Measurements from ENCODE around the gene DHRS4.

The DHRS4 gene

GRCh38 chr14:23953464-23954278, at the start of gene DHRS4:
Gene DHRS4 (plus strand): TSS chr14:23953770. CDS start chr14:23953789, 19 bp downstream.
- FAIRE-seq (no peak), DNase-seq (ENCODE audit: extremely low spot score, insufficient read length, low read depth) (no peak)

DNA sequence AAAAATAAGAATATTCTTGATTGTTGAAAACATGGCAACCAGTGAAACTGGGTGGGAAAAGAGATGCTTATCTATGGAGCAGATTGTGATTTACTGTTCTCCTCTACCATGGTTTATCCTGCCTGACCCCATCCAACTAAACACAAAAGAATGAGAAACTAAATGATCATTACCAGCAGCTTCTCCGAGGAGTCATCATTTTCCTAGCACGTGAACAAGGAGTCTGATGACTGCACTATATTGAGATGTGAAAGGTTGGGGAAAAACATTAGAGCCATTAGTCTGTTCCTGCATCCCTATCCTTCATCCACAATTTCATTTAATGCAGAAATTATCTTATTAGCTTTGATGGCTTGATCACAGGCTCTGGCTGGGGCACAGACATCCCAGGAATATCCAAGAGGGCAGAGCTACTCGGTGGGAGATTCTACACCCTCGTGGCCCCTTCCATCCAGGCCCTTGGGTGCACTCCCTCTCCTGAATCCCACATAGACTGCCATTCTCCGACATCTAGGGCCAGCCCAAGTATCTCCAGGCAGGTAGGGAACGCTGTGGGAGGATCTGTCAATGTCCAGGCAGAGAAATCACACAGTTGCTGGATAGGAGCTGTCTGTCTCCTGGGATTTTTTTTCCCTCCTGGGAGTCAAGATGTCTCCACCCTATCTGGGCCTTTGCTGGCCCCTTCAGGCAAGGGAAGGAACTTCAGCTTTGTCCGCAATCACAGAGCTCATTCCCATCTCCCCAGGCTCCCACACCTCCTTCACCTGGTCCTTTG, 43.3 kb upstream of the DHRS4 start:
- DNase-seq (ENCODE audit: extremely low spot score, insufficient read length, low read depth) (no peak), FAIRE-seq (peak; percentile 39)

GRCh38 chr14:23910876-23911210, 42.7 kb upstream of the DHRS4 start:
- DNase-seq (ENCODE audit: extremely low spot score, insufficient read length, low read depth) (no peak), FAIRE-seq (no peak)

DNA sequence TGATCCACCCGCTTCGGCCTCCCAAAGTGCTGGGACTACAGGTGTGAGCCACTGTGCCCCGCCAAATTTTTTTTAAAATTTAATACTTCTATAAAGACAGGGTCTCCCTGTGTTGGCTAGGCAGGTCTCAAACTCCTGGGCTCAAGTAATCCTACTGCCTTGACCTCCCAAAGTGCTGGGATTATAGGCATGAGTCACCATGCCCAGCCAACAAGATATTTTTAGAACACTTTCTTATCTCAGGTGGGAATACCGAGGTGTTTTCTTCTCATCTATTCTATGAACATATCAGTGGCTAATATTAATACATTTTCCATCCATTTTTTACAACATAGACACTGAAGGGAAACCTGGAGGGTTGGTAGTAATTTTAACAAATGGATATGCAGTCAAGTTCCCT, 38.0 kb upstream of the DHRS4 start:
- no peak for DNase-seq (ENCODE audit: extremely low spot score, insufficient read length, low read depth)
- no peak for FAIRE-seq

DNA sequence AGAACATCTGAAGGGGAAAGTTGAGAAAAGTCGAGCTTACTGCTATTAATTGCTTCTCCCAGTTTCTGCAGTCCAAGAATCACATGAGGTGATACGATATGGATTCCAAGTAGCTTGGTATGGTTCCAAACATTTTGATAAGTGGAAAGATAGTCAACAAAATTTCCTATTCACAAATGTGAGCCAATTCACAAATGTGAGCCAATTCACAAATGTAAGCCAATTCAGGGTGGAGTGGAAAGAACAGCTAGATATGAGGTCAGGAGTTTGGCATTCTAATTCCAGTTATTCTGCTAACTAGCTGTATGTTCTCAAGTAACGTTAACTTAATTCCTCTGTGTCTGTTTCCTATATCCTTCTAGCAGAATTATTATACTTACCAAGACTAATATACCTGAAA, 37.6 kb upstream of the DHRS4 start:
- no peak for FAIRE-seq

DNA sequence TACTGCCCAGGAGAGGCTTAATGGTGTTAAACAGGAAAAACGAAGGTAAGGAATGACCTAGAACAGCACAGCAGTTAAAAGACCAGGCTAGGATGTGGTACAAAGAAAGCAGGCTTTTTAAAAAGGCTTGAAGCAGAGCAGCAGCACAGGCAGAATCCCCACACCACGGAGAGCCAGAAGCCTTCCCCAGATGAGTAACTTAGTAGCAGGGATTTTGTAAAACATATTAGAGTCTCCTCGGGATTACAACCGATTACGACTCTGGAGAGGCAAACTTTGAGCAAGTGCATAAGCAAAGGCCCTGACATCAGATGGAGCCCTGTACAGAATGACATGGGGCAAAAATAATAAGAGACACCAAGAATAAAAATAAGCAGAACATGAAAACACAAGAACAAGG, 37.1 kb upstream of the DHRS4 start:
- DNase-seq (ENCODE audit: extremely low spot score, insufficient read length, low read depth) (no peak), FAIRE-seq (no peak)

More for the DNA sequence above, 37.6 kb upstream of the DHRS4 start:
- DNase-seq (ENCODE audit: extremely low spot score, insufficient read length, low read depth) = no peak

- DNase-seq (ENCODE audit: extremely low spot score, insufficient read length, low read depth) (no peak), FAIRE-seq (no peak)
These were observed 31.0 kb upstream of the DHRS4 start for GRCh38 chr14:23922545-23922944.

DNA sequence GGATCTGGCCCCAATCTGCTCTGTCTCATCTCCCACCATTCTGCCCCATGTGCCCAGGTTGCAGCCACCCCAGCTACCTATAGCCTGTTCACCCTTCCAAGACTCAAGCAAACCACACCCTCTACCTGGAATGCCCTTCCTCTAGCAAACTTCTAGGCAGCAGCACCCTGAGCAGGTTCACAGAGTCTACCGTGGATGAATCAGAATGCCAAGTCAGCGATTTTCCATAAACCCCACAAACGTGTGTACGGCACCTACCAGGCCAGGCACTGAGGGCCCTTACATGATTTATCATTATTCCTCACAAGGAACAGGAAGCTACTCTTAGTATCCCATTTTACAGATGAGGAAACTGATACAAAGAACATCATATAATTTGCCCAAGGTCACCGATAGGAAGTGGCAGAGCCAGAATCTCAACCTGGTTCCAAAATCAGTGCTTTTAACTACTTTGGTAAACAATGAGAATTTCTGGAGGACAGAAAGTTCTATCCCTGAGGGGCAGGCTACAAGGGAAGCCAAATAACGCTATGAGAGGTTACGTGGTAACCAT, 28.0 kb upstream of the DHRS4 start:
- DNase-seq (ENCODE audit: extremely low spot score, insufficient read length, low read depth) (no peak), FAIRE-seq (no peak)

DNA sequence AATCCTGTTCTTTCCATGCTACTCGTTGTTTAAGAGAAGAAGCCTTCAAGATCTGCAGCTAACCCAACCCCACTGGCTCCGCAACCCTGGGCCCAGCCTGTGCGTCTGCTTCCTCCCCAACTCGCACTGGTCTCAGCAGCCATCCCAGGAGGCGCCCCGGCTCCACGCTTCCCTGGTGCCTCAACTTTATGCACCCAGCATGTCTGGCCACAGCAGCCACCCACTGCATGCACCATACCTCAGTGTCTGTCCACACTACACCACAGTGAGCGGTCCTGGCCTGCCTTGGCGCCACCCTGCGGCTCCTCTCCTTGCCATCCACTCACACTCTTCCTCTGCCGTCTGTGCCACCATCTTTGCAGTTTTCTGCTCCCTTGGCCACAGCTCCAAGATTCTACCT, 27.0 kb upstream of the DHRS4 start:
- FAIRE-seq (no peak), DNase-seq (ENCODE audit: extremely low spot score, insufficient read length, low read depth) (no peak)

DNA sequence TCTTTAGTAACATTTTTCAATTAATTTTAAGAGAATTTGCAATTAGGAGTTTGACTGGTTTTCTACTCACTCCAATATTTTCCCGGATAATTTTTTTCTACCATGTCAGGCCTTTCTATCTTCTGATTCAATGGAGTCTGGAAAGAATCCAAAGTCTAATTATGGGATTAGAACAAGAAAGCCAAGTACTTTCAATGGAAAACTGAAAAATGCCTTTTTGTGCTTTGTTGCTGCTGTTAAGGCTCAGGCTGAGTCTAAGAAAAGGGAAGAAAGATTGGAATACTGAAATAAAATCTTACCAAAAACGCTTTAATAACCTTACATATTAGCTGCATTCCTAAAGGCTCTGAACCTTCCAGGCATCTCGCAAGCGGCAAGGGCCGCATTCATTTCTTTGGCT, 24.4 kb upstream of the DHRS4 start:
- DNase-seq (ENCODE audit: extremely low spot score, insufficient read length, low read depth) (no peak), FAIRE-seq (no peak)

- DNase-seq (ENCODE audit: extremely low spot score, insufficient read length, low read depth) (peak; percentile 58), FAIRE-seq (peak; percentile 87)
These were observed 23.7 kb upstream of the DHRS4 start for GRCh38 chr14:23929822-23930294.

GRCh38 chr14:23930742-23931141, 22.8 kb upstream of the DHRS4 start:
- DNase-seq (ENCODE audit: extremely low spot score, insufficient read length, low read depth) (no peak), FAIRE-seq (no peak)

- DNase-seq (ENCODE audit: extremely low spot score, insufficient read length, low read depth) = no peak
- FAIRE-seq = no peak
These were observed 21.8 kb upstream of the DHRS4 start for GRCh38 chr14:23931721-23932289.

DNA sequence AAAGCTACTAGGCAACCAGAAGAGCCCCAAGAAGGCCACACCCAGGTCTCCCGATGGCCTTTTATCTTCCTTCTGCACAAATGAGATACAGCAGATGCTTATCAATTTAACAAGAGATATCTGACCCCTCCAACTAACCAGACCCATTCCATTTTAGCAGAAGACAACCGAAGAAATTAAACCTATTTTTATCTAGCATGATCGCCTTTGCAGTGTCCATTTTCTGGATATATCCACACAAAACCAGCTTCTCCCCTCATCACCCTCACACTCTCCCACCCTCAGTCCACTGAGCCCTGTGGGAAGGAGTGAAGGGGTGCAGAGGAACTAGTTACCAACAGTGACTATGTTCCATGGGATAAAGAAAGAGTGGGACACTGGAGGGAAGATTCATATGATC, 20.9 kb upstream of the DHRS4 start:
- DNase-seq (ENCODE audit: extremely low spot score, insufficient read length, low read depth) (no peak), FAIRE-seq (no peak)

- DNase-seq (ENCODE audit: extremely low spot score, insufficient read length, low read depth) = no peak
- no peak for FAIRE-seq
These were observed 20.3 kb upstream of the DHRS4 start for GRCh38 chr14:23933108-23933741.

- FAIRE-seq (no peak), DNase-seq (ENCODE audit: extremely low spot score, insufficient read length, low read depth) (no peak)
These were observed 19.8 kb upstream of the DHRS4 start for GRCh38 chr14:23933742-23934128.

GRCh38 chr14:23935158-23935557, 18.4 kb upstream of the DHRS4 start:
- no peak for DNase-seq (ENCODE audit: extremely low spot score, insufficient read length, low read depth)
- no peak for FAIRE-seq

DNA sequence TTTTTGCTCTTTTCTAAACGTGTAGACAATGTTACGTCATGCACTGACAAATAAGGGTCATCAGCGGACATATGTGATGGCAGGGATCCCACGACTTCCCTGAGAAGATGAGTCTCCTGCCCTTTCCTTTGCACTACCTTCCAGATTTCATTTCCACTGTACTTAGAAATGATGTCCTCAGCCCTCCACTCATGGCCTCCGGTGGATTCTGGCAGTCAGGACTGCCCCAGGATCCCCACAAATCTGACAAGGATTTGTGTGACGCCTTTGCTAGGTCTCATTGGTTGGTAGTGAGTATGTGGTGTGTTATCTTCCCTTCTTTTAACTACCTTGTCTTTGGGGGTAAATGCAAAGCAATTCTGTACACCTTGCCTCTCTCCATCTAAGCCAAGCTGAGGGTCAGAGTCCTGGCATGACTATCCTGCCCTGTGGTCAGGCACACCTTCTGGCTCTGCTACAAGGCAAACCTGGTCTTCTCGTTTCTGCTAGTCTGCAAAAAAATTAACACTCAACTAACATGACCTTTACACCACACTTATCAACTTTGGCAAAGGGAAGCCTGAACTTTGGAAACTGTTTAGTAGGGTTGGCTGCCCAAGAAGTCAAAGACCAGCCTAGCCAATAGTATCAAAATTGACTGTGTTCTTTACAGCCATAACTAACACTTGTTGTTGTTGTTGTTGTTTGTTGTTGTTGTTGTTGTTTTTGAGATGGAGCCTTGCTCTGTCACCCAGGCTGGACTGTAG, 17.3 kb upstream of the DHRS4 start:
- FAIRE-seq = no peak
- no peak for DNase-seq (ENCODE audit: extremely low spot score, insufficient read length, low read depth)

DNA sequence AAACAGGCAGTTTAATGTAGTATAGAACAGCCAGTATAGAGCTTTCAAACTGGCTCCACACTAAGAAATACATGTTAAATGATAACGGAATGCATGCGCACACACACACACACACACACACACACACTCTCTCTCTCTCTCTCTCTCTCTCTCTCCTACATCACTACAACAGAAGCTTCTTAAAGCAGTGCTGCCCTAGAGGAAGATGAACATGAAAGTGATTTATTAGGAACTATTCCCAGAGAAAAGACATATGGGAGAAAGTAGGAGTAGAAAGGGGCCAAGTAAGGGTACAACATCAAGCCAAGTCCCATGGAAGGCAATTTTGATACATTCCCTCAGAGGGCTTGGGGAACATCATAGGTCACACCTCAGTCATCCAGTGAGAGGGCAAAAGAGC, 16.4 kb upstream of the DHRS4 start:
- no peak for DNase-seq (ENCODE audit: extremely low spot score, insufficient read length, low read depth)
- no peak for FAIRE-seq

DNA sequence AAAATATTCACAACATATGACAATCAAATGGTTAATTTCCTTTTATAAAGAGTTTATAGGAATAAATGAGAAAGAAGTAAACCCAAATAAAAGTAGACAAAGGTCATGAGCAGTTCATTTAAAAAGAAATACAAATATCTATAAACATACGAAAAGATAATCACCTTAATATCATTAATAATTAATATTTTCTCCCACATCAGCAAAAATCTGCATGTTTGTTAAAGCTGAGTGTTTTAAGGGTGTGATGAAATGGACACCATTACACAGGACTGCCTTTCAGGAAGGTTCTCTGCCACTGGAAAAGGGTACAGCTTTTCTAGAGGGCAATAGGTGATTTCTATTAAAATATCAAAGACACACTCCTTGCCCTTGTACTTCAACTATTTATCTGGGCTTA, 14.7 kb upstream of the DHRS4 start:
- DNase-seq (ENCODE audit: extremely low spot score, insufficient read length, low read depth) = no peak
- no peak for FAIRE-seq
